Body of pancreas (tissue), 4 donors: ENCODE data around the gene SNRNP200. TPM values are rescaled to one million over a fixed set of nuclear protein-coding genes. Genes with fewer than 3 reads are reported as not detected.
"Not testable (repeated sequence)": the region's sequence is repeated elsewhere in the genome, so short reads cannot be mapped to it uniquely, and the experiment has no call there.

ENCODE experiments used
- ATAC-seq: fragments of 150-250 bp; one replicate; pipeline ENCODE4 v1.9.1; 2016
- DNase-seq, 4 donors: peaks; one replicate each; pipeline ENCODE4 v3.0.0-alpha.2; 2019
- H3K27ac ChIP-seq, 4 donors: fragments of 200-600 bp; sonication (generic); 1 replicate in 3 of 4; 2 replicates in 1 of 4; pipeline versions ENCODE4 v1.5.1 to v1.6.1; 2016 to 2019; ENCODE audit warnings: mild to moderate bottlenecking in 1 of 4, mixed read lengths in 1 of 4, moderate library complexity in 1 of 4
- H3K27me3 ChIP-seq, 2 donors: fragments of 200-600 bp; sonication (generic); one replicate each; pipeline ENCODE4 v1.6.0; 2016; ENCODE audit warnings: mild to moderate bottlenecking in 1 of 2
- H3K36me3 ChIP-seq, 2 donors: fragments of 200-600 bp; sonication (generic); replicated peaks in 1 of 2; 2 replicates each; pipeline ENCODE4 v1.5.1; 2016; ENCODE audit warnings: low read depth in 2 of 2; ENCODE audit not compliant: insufficient read depth in 1 of 2
- H3K4me1 ChIP-seq: fragments of 200-600 bp; sonication (generic); one replicate; pipeline ENCODE4 v1.6.0; 2016
- H3K4me3 ChIP-seq, 2 donors: fragments of 200-600 bp; sonication (generic); 1 replicate in 1 of 2; 2 replicates in 1 of 2; pipeline ENCODE4 v1.5.1; 2016 to 2019
- H3K9me3 ChIP-seq, 3 donors: fragments of 200-600 bp; sonication (generic); 1 replicate in 2 of 3; 2 replicates in 1 of 3; pipeline ENCODE4 v1.5.1; 2016
- POLR2A ChIP-seq, 3 donors: fragments of 450-650 bp; IDR thresholded peaks; one replicate each; pipeline ENCODE4 v1.6.1; 2016; ENCODE audit warnings: antibody characterized with exemption in 3 of 3, mild to moderate bottlenecking in 2 of 3
- WGBS, 2 donors: methylation state at CpG; one replicate each; pipeline ENCODE4 v1.1.5; 2017; 5-methylcytosine and 5-hydroxymethylcytosine counted together
- intact Hi-C: fragments of 100-400 bp; cut with DNase I; formaldehyde crosslinking; loops from one replicate; pipeline ENCODE4 v1.15.1; 2023
- total RNA-seq, 2 donors: library from RNA; depleted of rRNA; stranded (reverse); fragments of >200 nt; gene quantifications; one replicate each; pipeline ENCODE4 v1.1.0, GENCODE V29; 2016
- TF ChIP-seq, protein P1 (sequence below), 7 experiments: fragments of 450-650 bp in 4 of 7; fragments of 200-600 bp in 3 of 7; sonication (generic) in 3 of 7; IDR thresholded peaks; one replicate each; pipeline ENCODE4 v1.5.1; 2016 to 2019; ENCODE audit warnings: antibody characterized with exemption in 7 of 7

SNRNP200 gene
- total RNA-seq, 2 donors from 2014 or later = 58.1 to 110 TPM

- H3K27ac ChIP-seq = peak overlapping the region; percentile 85 to 93 (median 90)
- no peaks in the 10 kb centered on the region for H3K9me3 ChIP-seq
- H3K4me1 ChIP-seq = peaks cover 73% of the 10 kb centered on the region
- ATAC-seq (no peak), DNase-seq (no peak)
- intact Hi-C loops = no loop called here
- TF ChIP-seq POLR2A (IDR thresholded peaks at IDR 0.05) = no peak
- TF ChIP-seq, protein P1, sequence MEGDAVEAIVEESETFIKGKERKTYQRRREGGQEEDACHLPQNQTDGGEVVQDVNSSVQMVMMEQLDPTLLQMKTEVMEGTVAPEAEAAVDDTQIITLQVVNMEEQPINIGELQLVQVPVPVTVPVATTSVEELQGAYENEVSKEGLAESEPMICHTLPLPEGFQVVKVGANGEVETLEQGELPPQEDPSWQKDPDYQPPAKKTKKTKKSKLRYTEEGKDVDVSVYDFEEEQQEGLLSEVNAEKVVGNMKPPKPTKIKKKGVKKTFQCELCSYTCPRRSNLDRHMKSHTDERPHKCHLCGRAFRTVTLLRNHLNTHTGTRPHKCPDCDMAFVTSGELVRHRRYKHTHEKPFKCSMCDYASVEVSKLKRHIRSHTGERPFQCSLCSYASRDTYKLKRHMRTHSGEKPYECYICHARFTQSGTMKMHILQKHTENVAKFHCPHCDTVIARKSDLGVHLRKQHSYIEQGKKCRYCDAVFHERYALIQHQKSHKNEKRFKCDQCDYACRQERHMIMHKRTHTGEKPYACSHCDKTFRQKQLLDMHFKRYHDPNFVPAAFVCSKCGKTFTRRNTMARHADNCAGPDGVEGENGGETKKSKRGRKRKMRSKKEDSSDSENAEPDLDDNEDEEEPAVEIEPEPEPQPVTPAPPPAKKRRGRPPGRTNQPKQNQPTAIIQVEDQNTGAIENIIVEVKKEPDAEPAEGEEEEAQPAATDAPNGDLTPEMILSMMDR (IDR thresholded peaks at IDR 0.05) = no peak
- no peaks in the 10 kb centered on the region for H3K36me3 ChIP-seq
- H3K4me3 ChIP-seq = no peak overlapping the region
- WGBS, 2 donors = 53 to 60% methylated on average over 6 of the region's 6 CpGs
- no peaks in the 10 kb centered on the region for H3K27me3 ChIP-seq
These were observed 43.9 kb downstream of the SNRNP200 start for GRCh38 chr2:96261328-96262003.

DNA sequence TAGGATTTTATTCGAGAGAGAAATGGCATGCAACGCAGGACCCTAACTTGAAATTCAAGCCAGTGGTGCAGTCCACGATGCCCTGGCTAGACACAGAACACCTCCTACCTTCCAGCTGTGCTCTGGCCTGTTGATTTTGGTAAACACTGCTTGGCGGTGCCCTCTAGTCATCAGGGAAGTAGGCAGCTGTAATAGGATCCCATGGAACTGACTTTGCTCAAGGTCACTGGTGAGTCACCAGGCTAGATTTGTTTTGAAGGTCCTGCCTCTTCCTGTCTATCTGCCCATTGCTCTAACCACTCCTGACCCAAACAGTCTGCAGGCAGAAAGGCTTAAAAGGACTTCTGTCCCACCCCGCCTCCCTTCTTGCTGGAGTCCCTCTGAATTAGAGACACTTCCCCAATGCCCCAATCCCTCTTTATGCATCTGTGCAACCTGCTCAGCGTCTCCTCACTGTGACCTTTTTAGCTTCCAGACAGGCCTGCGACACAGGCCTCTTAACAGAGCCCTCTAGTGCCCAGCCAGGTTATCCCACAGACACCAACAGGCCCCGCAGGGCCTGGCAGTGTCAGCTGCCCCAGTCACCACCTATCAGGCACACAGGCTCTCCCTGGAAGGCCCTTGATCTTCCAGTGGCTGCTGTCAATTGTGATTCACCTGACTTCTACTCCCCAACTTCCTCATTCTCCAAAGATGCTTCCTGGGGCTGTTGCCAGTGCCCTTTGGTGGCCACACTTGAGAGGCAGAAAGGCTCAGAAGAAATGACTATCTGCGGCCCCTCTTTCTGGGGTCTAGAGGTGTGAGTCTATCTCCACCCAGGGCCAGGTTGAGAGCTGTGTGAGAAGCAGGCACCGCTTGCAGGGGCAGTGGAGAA is 44.7 kb downstream of the SNRNP200 start:
- peaks cover 73% of the 10 kb centered on the region for H3K4me1 ChIP-seq
- H3K36me3 ChIP-seq = peaks cover 0 to 2% of the 10 kb centered on the region in 2 donors
- DNase-seq (peak; percentile 81 to 95 (median 88)), ATAC-seq (peak; percentile 88)
- intact Hi-C loops = no loop called here
- TF ChIP-seq, protein P1 (IDR thresholded peaks at IDR 0.05) = peak in 6 of 7 experiments; percentile 13 to 52 (median 40)
- peak; percentile 27 to 64 (median 63) for TF ChIP-seq POLR2A (IDR thresholded peaks at IDR 0.05)
- H3K4me3 ChIP-seq = no peak overlapping the region
- peak overlapping the region; percentile 85 to 93 (median 90) for H3K27ac ChIP-seq
- no peaks in the 10 kb centered on the region for H3K9me3 ChIP-seq
- no peaks in the 10 kb centered on the region for H3K27me3 ChIP-seq
- 21 to 33% methylated on average over 10 of the region's 10 CpGs for WGBS, 2 donors

GRCh38 chr2:96259497-96259921 is 45.8 kb downstream of the SNRNP200 start:
- Histone ChIP-seq H3K4me3 (no peak overlapping the region), H3K4me1 (peaks cover 67% of the 10 kb centered on the region), H3K27ac (peak overlapping the region; percentile 85 to 93 (median 90)), H3K27me3 (no peaks in the 10 kb centered on the region), H3K9me3 (no peaks in the 10 kb centered on the region), H3K36me3 (peaks cover 0 to 10% of the 10 kb centered on the region in 2 donors)
- TF ChIP-seq POLR2A (IDR thresholded peaks at IDR 0.05) = peak in 1 of 3 donors; percentile 42
- TF ChIP-seq, protein P1 (IDR thresholded peaks at IDR 0.05) = peak in 2 of 7 experiments; percentile 11 to 31
- intact Hi-C loops = no loop called here
- peak; percentile 73 to 86 (median 84) for DNase-seq
- peak; percentile 66 for ATAC-seq
- WGBS, 2 donors = 27 to 45% methylated on average over 2 to 5 of the region's 5 CpGs

GRCh38 chr2:96258166-96259022 is 47.0 kb downstream of the SNRNP200 start:
- Histone ChIP-seq H3K27me3 (no peaks in the 10 kb centered on the region), H3K27ac (peak overlapping the region; percentile 85 to 93 (median 90)), H3K4me3 (no peak overlapping the region), H3K9me3 (no peaks in the 10 kb centered on the region), H3K4me1 (peaks cover 56% of the 10 kb centered on the region), H3K36me3 (peaks cover under 1 to 21% of the 10 kb centered on the region in 2 donors)
- DNase-seq (no peak), ATAC-seq (no peak)
- intact Hi-C loops = no loop called here
- 72 to 80% methylated on average over 4 to 7 of the region's 7 CpGs for WGBS, 2 donors
- TF ChIP-seq, protein P1 (IDR thresholded peaks at IDR 0.05) = no peak
- no peak for TF ChIP-seq POLR2A (IDR thresholded peaks at IDR 0.05)

DNA sequence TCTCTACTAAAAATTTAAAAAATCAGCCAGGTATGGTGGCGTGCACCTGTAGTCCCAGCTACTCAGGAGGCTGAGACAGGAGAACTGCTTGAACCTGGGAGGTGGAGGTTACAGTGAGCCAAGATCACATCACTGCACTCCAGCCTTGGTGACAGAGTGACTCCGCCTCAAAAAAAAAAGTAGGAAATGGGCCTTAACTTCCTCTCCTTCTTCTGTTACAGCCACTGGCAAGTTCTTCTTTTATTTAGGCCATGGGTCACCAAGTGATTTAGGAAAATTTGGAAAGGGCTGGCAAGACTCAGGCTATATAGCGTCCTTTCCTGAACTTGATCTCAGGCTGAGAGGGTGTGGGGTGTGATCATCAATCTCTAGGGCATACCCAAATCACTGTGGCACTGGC is 47.6 kb downstream of the SNRNP200 start:
- Histone ChIP-seq H3K4me1 (peaks cover 50% of the 10 kb centered on the region), H3K36me3 (peaks cover 6 to 24% of the 10 kb centered on the region in 2 donors), H3K27ac (peak overlapping the region in 3 of 4 donors; percentile 85 to 93 (median 89))
- DNase-seq, H3K4me3 ChIP-seq, ATAC-seq, H3K27me3 ChIP-seq, intact Hi-C loops, H3K9me3 ChIP-seq: not testable (repeated sequence)
- WGBS, 2 donors = 85 to 88% methylated on average over 3 of the region's 3 CpGs
